Skeletal muscle tissue (tissue), 4 donors: ENCODE measurements around the gene SLIT3. TPM values are rescaled to one million over a fixed set of nuclear protein-coding genes. Genes with fewer than 3 reads are reported as not detected.

Source experiments
- H3K27ac ChIP-seq: one replicate; pipeline ENCODE4 v1.7.0; 2013; ENCODE audit warnings: mild to moderate bottlenecking, low read depth, low read length, inconsistent platforms
- H3K27me3 ChIP-seq, 3 donors: one replicate each; pipeline ENCODE4 v1.7.0; 2013; ENCODE audit warnings: low read length in 3 of 3; ENCODE audit not compliant: control insufficient read depth in 3 of 3, insufficient read depth in 3 of 3
- H3K36me3 ChIP-seq, 3 donors: one replicate each; pipeline ENCODE4 v1.7.0; 2013; ENCODE audit warnings: low read length in 3 of 3; ENCODE audit not compliant: control insufficient read depth in 3 of 3, insufficient read depth in 3 of 3
- H3K4me1 ChIP-seq, 3 donors: one replicate each; pipeline ENCODE4 v1.7.0; 2013; ENCODE audit warnings: low read length in 3 of 3, mild to moderate bottlenecking in 3 of 3; ENCODE audit not compliant: control insufficient read depth in 3 of 3, insufficient read depth in 3 of 3
- H3K4me3 ChIP-seq, 3 donors: one replicate each; pipeline ENCODE4 v1.7.0; 2013; ENCODE audit warnings: low read length in 3 of 3
- H3K9ac ChIP-seq, 3 donors: one replicate each; pipeline ENCODE4 v1.7.0; 2013; ENCODE audit warnings: low read length in 3 of 3, mild to moderate bottlenecking in 3 of 3, moderate library complexity in 2 of 3, low read depth in 1 of 3
- H3K9me3 ChIP-seq, 3 donors: one replicate each; pipeline ENCODE4 v1.7.0; 2013; ENCODE audit warnings: low read length in 3 of 3; ENCODE audit not compliant: control insufficient read depth in 3 of 3
- total RNA-seq: library from RNA; depleted of rRNA; stranded (reverse); fragments of >200 nt; gene quantifications from one replicate; pipeline ENCODE4 v1.2.3, GENCODE V29; 2014
- donor health status: Osteomylitis.

SLIT3 gene
- total RNA-seq, 1 donor from 2014 or later = 7.8 TPM

- Histone ChIP-seq H3K9me3 (no peaks in the 10 kb centered on the region), H3K27ac (no peak overlapping the region), H3K36me3 (no peaks in the 10 kb centered on the region), H3K4me3 (no peak overlapping the region), H3K27me3 (no peaks in the 10 kb centered on the region), H3K9ac (no peak overlapping the region), H3K4me1 (peaks cover 4 to 10% (median 7%) of the 10 kb centered on the region in 3 donors)
Observed at GRCh38 chr5:169099801-169100734, 200.9 kb downstream of the SLIT3 start.

GRCh38 chr5:169098331-169099121 is 202.4 kb downstream of the SLIT3 start:
- Histone ChIP-seq H3K9me3 (no peaks in the 10 kb centered on the region), H3K9ac (no peak overlapping the region), H3K4me3 (no peak overlapping the region), H3K27me3 (no peaks in the 10 kb centered on the region), H3K4me1 (peaks cover 4 to 10% (median 7%) of the 10 kb centered on the region in 3 donors), H3K36me3 (no peaks in the 10 kb centered on the region), H3K27ac (no peak overlapping the region)

- Histone ChIP-seq H3K27me3 (no peaks in the 10 kb centered on the region), H3K9ac (no peak overlapping the region), H3K36me3 (no peaks in the 10 kb centered on the region), H3K27ac (no peak overlapping the region), H3K9me3 (no peaks in the 10 kb centered on the region), H3K4me1 (peaks cover 4 to 10% (median 7%) of the 10 kb centered on the region in 3 donors), H3K4me3 (no peak overlapping the region)
Observed at GRCh38 chr5:169097374-169098326, 203.3 kb downstream of the SLIT3 start.

- peaks cover 4 to 10% (median 7%) of the 10 kb centered on the region in 3 donors for H3K4me1 ChIP-seq
- H3K36me3 ChIP-seq = no peaks in the 10 kb centered on the region
- no peaks in the 10 kb centered on the region for H3K9me3 ChIP-seq
- no peak overlapping the region for H3K4me3 ChIP-seq
- no peak overlapping the region for H3K27ac ChIP-seq
- no peak overlapping the region for H3K9ac ChIP-seq
- no peaks in the 10 kb centered on the region for H3K27me3 ChIP-seq
Observed at GRCh38 chr5:169095976-169096375, 205.0 kb downstream of the SLIT3 start.

- Histone ChIP-seq H3K4me3 (no peak overlapping the region), H3K9me3 (peaks cover 0 to 5% (median 0%) of the 10 kb centered on the region in 3 donors), H3K36me3 (no peaks in the 10 kb centered on the region), H3K27me3 (no peaks in the 10 kb centered on the region), H3K27ac (no peak overlapping the region), H3K4me1 (peaks cover 4 to 7% (median 7%) of the 10 kb centered on the region in 3 donors), H3K9ac (no peak overlapping the region)
Observed at GRCh38 chr5:169095410-169095960, 205.5 kb downstream of the SLIT3 start.

GRCh38 chr5:169094586-169095409 is 206.1 kb downstream of the SLIT3 start:
- peaks cover 3 to 5% (median 4%) of the 10 kb centered on the region in 3 donors for H3K4me1 ChIP-seq
- H3K4me3 ChIP-seq = no peak overlapping the region
- no peak overlapping the region for H3K27ac ChIP-seq
- no peaks in the 10 kb centered on the region for H3K36me3 ChIP-seq
- H3K9ac ChIP-seq = no peak overlapping the region
- H3K27me3 ChIP-seq = peaks cover 0 to 3% (median 0%) of the 10 kb centered on the region in 3 donors
- H3K9me3 ChIP-seq = peaks cover 0 to 6% (median 2%) of the 10 kb centered on the region in 3 donors

- H3K9ac ChIP-seq = no peak overlapping the region
- H3K36me3 ChIP-seq = no peaks in the 10 kb centered on the region
- H3K27me3 ChIP-seq = peaks cover 0 to 3% (median 0%) of the 10 kb centered on the region in 3 donors
- no peaks in the 10 kb centered on the region for H3K4me1 ChIP-seq
- no peak overlapping the region for H3K27ac ChIP-seq
- peaks cover 0 to 6% (median 2%) of the 10 kb centered on the region in 3 donors for H3K9me3 ChIP-seq
- H3K4me3 ChIP-seq = no peak overlapping the region
Observed at GRCh38 chr5:169091396-169091980, 209.5 kb downstream of the SLIT3 start.

GRCh38 chr5:169089343-169089742 is 211.6 kb downstream of the SLIT3 start:
- no peak overlapping the region for H3K27ac ChIP-seq
- H3K4me1 ChIP-seq = no peaks in the 10 kb centered on the region
- H3K9me3 ChIP-seq = peaks cover 0 to 6% (median 2%) of the 10 kb centered on the region in 3 donors
- no peaks in the 10 kb centered on the region for H3K36me3 ChIP-seq
- no peak overlapping the region for H3K9ac ChIP-seq
- H3K4me3 ChIP-seq = no peak overlapping the region
- peaks cover 0 to 3% (median 0%) of the 10 kb centered on the region in 3 donors for H3K27me3 ChIP-seq
